ENCODE data around the gene NDUFS6.

- TF ChIP-seq POLR2A (IDR thresholded peaks at IDR 0.05) (no peak), CTCF (IDR thresholded peaks at IDR 0.05) (no peak), POLR2AphosphoS5 (IDR thresholded peaks at IDR 0.05) (no peak)
Measured at GRCh38 chr5:1858436-1858835, 57.2 kb downstream of the NDUFS6 start.
